Stimulated activated CD4-positive, alpha-beta T cell treated with anti-CD3 and anti-CD28 coated beads, Interleukin-1b, Interleukin-23, amount 100 ng/mL, for 24 hours (primary cell): ENCODE measurements around the gene DCST1.

Source experiments
- DNase-seq, 4 experiments: peaks; one replicate each; pipeline ENCODE4 v3.0.0-alpha.2; 2020; ENCODE audit warnings: low read depth in 4 of 4, low spot score in 1 of 4

The DCST1 gene

GRCh38 chr1:155012026-155012546 lies 21.5 kb upstream of the DCST1 start:
- no peak for DNase-seq

- DNase-seq, result no peak
These were observed 20.6 kb upstream of the DCST1 start for GRCh38 chr1:155012776-155013602.

- no peak for DNase-seq
These were observed 20.0 kb upstream of the DCST1 start for GRCh38 chr1:155013632-155014031.

- no peak for DNase-seq
These were observed 18.7 kb upstream of the DCST1 start for GRCh38 chr1:155014709-155015508.

- no peak for DNase-seq
These were observed 17.9 kb upstream of the DCST1 start for GRCh38 chr1:155015527-155016230.

GRCh38 chr1:155016231-155016831 lies 17.3 kb upstream of the DCST1 start:
- no peak for DNase-seq

GRCh38 chr1:155017041-155017945 lies 16.3 kb upstream of the DCST1 start:
- peak; percentile 67 to 93 (median 84) for DNase-seq

GRCh38 chr1:155017946-155018316 lies 15.7 kb upstream of the DCST1 start:
- no peak for DNase-seq

- DNase-seq, result no peak
These were observed 14.8 kb upstream of the DCST1 start for GRCh38 chr1:155018617-155019348.

- no peak for DNase-seq
These were observed 14.0 kb upstream of the DCST1 start for GRCh38 chr1:155019377-155020245.

- no peak for DNase-seq
These were observed 11.3 kb upstream of the DCST1 start for GRCh38 chr1:155022136-155022926.

- no peak for DNase-seq
These were observed 10.7 kb upstream of the DCST1 start for GRCh38 chr1:155022927-155023236.

- no peak for DNase-seq
These were observed 10.0 kb upstream of the DCST1 start for GRCh38 chr1:155023627-155024026.

- DNase-seq, result no peak
These were observed 9.3 kb upstream of the DCST1 start for GRCh38 chr1:155024315-155024714.

- no peak for DNase-seq
These were observed 7.5 kb upstream of the DCST1 start for GRCh38 chr1:155026154-155026553.

- no peak for DNase-seq
These were observed 7.0 kb upstream of the DCST1 start for GRCh38 chr1:155026588-155026987.

- no peak for DNase-seq
These were observed 3.9 kb upstream of the DCST1 start for GRCh38 chr1:155029513-155030242.
